WERI-Rb-1 (cell line): Measurements from ENCODE around the gene CD96.
"Not testable (repeated sequence)": the region's sequence is repeated elsewhere in the genome, so short reads cannot be mapped to it uniquely, and the experiment has no call there.

Source experiments
- DNase-seq: peaks from one replicate; pipeline ENCODE4 v3.0.0-alpha.2; 2020
- H3K27ac ChIP-seq: fragments of 250-450 bp; sonication (Bioruptor Pico); 2 replicates; pipeline ENCODE4 v1.5.1; 2020; ENCODE audit warnings: mild to moderate bottlenecking, moderate library complexity
- H3K27me3 ChIP-seq: fragments of 250-450 bp; sonication (Bioruptor Pico); 2 replicates; pipeline ENCODE4 v1.5.1; 2021; ENCODE audit warnings: mild to moderate bottlenecking, low read depth, moderate library complexity; ENCODE audit not compliant: insufficient read depth, severe bottlenecking
- H3K36me3 ChIP-seq: fragments of 250-450 bp; sonication (Bioruptor Pico); 2 replicates; pipeline ENCODE4 v1.5.1; 2020; ENCODE audit warnings: mild to moderate bottlenecking, moderate library complexity
- H3K4me3 ChIP-seq: 2 replicates; pipeline ENCODE4 v1.5.1; 2011; ENCODE audit warnings: low read depth, mild to moderate bottlenecking, control low read depth, low read length
- H3K9me3 ChIP-seq: fragments of 250-450 bp; sonication (Bioruptor Pico); 2 replicates; pipeline ENCODE4 v1.5.1; 2021; ENCODE audit warnings: mild to moderate bottlenecking, moderate library complexity; ENCODE audit not compliant: severe bottlenecking
- TF ChIP-seq, protein P1 (sequence below): IDR thresholded peaks from 2 replicates; pipeline ENCODE4 v1.5.1; 2011; ENCODE audit warnings: low read depth, mild to moderate bottlenecking, control low read depth, inconsistent platforms, low read length

The CD96 gene

DNA sequence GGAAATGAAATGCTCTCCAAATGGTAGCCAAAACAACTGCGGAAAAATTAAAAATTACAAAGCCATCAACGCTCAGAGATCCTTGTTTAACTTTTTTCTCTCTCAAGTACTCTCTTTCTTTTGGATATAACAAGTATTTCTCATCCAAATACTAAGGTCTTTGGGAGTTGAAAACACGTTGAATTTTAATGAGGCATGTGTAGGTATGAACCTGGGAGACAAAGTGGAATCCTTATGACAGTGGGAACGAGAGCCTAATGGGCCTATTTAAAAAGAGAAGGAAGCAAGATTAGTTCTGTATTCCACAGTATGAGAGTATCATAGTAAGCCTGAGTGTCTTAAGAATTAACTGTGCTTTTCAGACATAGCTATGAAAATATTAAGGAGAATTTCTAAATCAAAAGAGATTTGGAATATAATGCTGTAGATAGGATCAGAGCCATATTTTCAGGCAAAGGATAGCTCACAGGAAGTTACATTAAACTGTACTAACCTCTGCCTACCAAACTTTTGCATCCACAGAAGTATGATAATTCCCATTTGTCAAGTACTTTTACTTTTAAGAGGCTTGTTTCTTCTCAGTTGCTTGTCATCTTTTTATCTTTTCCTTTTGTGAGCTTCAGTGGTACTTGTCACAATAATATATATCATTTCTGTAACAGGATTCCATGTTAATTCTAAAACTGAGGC lies 759 bp downstream of the CD96 start:
- H3K27ac ChIP-seq = no peak overlapping the region
- no peaks in the 10 kb centered on the region for H3K9me3 ChIP-seq
- H3K27me3 ChIP-seq = no peaks in the 10 kb centered on the region
- H3K4me3 ChIP-seq = no peak overlapping the region
- DNase-seq = no peak
- no peaks in the 10 kb centered on the region for H3K36me3 ChIP-seq
- TF ChIP-seq, protein P1, sequence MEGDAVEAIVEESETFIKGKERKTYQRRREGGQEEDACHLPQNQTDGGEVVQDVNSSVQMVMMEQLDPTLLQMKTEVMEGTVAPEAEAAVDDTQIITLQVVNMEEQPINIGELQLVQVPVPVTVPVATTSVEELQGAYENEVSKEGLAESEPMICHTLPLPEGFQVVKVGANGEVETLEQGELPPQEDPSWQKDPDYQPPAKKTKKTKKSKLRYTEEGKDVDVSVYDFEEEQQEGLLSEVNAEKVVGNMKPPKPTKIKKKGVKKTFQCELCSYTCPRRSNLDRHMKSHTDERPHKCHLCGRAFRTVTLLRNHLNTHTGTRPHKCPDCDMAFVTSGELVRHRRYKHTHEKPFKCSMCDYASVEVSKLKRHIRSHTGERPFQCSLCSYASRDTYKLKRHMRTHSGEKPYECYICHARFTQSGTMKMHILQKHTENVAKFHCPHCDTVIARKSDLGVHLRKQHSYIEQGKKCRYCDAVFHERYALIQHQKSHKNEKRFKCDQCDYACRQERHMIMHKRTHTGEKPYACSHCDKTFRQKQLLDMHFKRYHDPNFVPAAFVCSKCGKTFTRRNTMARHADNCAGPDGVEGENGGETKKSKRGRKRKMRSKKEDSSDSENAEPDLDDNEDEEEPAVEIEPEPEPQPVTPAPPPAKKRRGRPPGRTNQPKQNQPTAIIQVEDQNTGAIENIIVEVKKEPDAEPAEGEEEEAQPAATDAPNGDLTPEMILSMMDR = no peak

DNA sequence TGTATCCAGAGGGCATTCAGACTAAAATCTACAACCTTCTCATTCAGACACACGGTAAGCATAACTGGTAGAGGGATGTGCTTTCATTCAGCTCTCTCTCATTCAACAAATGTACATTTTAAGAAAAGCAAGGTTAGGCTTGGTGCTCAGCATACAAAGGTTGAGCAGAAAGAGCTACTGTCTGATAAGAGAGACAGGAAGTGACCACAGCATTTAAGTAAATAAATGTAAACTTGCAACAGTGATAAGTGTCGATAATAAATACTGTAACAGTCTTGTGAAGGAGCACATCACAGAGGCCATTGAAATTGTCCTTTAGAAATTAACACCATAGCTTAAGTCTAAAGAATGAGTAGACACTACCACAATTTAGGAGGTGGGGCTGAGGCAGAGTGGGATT lies 3.4 kb downstream of the CD96 start:
- TF ChIP-seq, protein P1 = no peak
- no peak for DNase-seq
- no peak overlapping the region for H3K27ac ChIP-seq
- H3K4me3 ChIP-seq = no peak overlapping the region
- no peaks in the 10 kb centered on the region for H3K27me3 ChIP-seq
- no peaks in the 10 kb centered on the region for H3K9me3 ChIP-seq
- H3K36me3 ChIP-seq = no peaks in the 10 kb centered on the region

DNA sequence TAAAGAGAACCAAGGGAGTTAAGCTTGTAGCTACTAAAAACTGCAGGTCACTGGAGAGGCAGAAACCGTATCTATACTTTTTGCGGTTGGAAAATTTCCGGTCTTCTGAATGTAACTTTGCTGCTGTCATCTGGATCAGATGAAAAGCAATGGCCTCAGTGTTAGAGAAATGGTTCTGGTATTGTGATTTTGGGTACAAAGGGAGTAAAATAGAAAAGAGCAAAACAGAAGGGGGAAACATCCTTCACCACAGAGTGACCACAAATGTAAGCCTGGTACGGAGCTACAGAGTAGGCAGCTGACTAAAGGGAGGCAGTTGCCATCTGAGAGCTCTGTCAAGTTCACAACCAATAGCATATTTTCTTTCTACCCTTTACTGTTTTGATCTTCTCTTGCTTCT lies 5.6 kb downstream of the CD96 start:
- Histone ChIP-seq H3K27me3 (no peaks in the 10 kb centered on the region), H3K9me3 (no peaks in the 10 kb centered on the region), H3K36me3 (no peaks in the 10 kb centered on the region), H3K4me3 (no peak overlapping the region), H3K27ac (no peak overlapping the region)
- TF ChIP-seq, protein P1 = no peak
- no peak for DNase-seq

DNA sequence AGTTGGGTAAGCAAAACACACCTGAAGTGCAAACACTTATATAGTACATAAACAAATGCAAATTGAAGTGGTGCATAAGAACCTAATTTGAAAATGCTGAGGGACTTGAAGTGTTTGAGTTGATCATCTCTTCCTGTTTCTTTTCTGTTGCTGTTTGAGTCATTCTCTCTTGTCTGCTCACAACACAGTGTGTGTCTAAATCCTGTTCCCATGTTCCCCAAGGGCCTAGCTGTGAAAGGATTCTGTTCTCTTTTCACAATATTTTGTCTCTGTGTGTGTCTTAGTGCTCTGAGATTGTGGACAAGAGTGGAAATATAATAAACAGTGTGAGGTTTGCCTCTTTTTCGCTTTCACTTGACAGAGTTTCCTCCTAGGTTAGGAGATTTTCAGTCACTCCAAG lies 6.1 kb downstream of the CD96 start:
- H3K9me3 ChIP-seq = no peaks in the 10 kb centered on the region
- H3K36me3 ChIP-seq = no peaks in the 10 kb centered on the region
- no peak for DNase-seq
- no peak overlapping the region for H3K27ac ChIP-seq
- H3K27me3 ChIP-seq = no peaks in the 10 kb centered on the region
- H3K4me3 ChIP-seq = no peak overlapping the region
- TF ChIP-seq, protein P1 = no peak

DNA sequence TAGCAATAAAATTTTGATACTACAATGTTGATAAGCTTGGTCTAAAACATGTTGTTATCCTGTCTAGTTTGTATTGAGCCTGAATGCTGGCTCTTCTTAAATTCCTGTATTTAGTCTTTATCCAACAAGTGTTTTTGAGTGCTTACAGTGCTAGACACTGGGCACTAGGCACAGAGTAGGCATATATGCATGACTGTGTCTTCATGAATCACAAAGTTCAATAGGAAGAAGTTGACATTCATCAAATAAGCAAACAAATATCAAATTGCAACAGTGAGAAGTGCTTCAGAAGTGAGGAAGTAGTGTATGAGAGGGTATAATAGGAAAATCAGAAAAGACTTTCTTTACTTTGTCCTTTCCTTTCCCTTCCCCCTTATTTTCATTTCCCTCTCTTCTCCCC lies 6.8 kb downstream of the CD96 start:
- no peaks in the 10 kb centered on the region for H3K9me3 ChIP-seq

DNA sequence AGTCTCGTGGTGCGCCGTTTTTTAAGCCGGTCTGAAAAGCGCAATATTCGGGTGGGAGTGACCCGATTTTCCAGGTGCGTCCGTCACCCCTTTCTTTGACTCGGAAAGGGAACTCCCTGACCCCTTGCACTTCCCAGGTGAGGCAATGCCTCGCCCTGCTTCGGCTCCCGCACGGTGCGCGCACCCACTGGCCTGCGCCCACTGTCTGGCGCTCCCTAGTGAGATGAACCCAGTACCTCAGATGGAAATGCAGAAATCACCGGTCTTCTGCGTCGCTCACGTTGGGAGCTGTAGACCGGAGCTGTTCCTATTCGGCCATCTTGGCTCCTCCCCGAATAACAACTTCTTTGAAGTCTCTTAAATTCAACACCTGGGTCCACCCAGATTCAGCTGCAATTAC lies 19.9 kb downstream of the CD96 start:
- H3K9me3 ChIP-seq, H3K36me3 ChIP-seq, H3K27ac ChIP-seq, H3K4me3 ChIP-seq, DNase-seq, H3K27me3 ChIP-seq: not testable (repeated sequence)

More for the DNA sequence above, 6.8 kb downstream of the CD96 start:
- Histone ChIP-seq H3K36me3 (no peaks in the 10 kb centered on the region), H3K4me3 (no peak overlapping the region), H3K27ac (no peak overlapping the region), H3K27me3 (no peaks in the 10 kb centered on the region)
- TF ChIP-seq, protein P1 = no peak
- no peak for DNase-seq
